GM18870 (cell line): Measurements from ENCODE around the gene B3GALNT2.
"Not testable (repeated sequence)": the region's sequence is repeated elsewhere in the genome, so short reads cannot be mapped to it uniquely, and the experiment has no call there.

Experiments used
- ATAC-seq: cut with Tn5 transposase; IDR thresholded peaks from one replicate; pipeline ENCODE4 v1.9.1; 2021; ENCODE audit warnings: moderate library complexity; ENCODE audit not compliant: unreplicated experiment

Gene B3GALNT2

DNA sequence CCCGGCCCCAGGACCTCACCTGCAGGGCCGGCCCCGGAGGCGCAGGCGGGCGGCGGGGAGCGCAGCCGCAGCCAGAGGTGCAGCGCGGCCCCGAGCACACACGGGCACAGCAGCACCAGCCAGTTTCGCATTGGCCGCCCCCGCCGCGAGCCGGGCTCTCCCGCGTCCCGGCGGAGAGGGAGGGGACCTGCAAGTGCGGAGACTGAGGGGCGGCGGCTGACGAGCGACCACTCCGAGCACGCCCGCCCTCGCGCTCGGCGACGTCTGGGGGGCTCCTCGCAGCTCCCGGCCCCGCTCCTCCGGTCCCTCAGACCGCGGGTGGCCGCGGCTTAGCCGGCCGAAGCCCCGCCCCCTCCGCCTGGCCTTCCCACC is at the start of gene B3GALNT2:
Gene B3GALNT2, minus strand, starts transcription at position 331 of the 372 bp plus-strand sequence. Its CDS starts 200 bp downstream, at position 131.
- ATAC-seq: peak; percentile 27

DNA sequence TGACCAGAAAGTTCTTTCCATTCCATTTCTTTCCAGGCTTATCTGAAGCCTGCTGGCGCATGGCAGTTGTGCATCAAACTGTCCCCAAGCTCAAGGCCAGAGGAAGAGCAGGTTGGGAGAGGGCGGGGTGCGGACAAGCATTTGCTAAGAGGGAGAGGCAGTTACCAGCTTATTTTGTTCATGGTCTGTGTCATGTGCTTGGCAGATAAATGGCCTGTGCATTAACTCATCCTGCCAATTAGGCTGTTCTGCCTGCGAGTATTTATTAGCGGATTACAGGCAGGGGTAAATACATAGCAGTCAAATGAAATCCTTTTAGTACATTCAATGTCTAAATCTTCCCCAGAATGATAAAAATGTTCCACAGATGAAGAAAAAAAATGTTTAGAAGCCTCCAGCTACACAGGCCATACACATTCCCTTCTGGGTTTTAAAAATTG is 48.9 kb upstream of the B3GALNT2 start:
- ATAC-seq: no peak

DNA sequence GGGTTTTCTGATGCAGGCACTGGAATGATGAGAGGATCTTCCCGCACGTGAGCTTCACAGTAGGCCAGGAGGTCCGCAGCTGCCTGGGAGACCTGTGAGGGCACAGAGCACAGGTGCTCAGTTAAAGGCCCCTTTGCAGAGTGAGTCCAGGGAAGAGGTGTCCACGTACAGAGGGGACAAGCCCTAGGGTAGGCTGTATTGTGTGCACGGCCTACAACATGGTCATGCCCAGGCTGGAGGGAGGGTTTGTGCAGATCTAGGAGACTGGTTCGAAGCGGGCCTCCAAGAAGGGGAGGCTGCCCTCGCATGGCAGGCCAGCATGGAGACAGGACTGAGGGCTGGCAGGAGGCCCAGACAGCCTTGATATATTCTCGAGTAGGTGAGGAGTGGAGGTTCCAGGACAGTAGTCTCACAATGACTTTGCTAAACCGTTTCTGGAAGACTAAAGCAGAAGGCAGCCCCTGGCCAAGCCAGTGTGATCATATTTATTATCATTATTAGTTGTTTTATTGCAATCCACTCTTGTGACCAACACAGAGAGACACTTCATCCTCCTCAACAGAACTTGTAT is 48.0 kb upstream of the B3GALNT2 start:
- ATAC-seq: no peak

DNA sequence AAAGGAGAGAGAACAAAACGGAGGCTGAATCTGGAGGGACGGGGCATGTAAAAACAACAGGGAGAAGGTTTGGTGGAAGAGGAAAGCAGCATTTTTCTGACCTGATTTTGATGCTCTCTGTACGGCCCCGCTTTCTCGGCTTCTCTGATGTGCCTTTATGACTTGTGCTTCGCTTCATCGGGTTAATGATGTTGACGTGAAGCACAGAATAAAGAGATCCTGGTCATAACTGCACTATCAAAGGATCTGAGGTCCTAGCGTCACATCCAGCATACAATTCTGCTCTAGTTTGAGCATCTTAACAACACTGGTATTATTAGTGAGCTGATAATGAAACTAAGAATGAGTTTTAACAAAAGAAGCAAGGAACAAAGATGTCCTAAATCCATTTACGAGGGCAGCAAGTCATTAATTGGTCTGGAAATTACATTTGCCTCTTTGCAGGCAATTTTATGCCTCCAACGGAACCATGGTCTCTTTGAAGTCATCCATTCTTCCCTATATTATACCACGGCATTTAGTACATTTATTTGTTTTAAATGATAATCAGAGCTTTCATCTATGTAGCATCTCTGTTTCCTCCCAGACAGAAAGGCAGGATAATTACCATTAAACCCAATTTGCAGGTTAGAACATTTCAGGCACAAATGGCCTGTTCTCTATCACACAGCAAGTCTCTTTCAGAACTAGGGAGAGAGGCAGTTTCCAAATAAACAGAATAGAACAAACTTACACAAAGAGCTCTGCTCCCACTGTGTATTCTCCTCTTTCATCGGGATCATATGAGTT is 45.3 kb upstream of the B3GALNT2 start:
- ATAC-seq: no peak

DNA sequence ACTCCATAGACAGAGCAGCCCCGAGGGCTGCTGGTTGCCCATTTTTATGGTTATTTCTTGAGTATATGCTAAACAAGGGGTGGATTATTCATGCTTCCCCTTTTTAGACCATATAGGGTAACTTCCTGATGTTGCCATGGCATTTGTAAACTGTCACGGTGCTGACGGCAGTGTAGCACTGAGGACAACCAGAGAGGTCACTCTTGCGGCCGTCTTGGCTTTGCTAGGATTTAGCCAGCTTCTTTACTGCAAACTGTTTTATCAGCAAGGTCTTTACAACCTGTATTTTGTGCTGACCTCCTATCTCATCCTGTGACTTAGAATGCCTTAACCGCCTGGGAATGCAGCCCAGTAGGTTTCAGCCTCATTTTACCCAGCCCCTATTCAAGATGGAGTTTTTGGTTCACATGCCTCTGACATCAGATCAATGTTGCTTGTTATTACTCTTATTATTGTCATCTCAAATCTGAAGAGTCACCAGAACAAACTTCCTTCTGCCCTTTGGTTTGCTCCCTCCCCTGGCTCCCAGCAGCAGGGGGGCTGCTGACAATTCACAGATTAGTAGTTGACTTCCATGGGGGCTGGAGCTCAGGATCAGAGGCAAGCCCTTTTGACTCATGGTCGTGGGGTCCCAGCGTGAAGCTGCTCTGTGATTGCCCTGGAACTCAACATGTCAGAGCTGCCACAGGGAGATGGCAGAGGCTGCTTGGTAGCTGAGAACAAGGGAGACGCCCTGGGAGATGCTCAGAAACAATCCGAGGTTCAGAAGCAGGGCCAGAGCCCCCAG is 42.3 kb upstream of the B3GALNT2 start:
- ATAC-seq: not testable (repeated sequence)

DNA sequence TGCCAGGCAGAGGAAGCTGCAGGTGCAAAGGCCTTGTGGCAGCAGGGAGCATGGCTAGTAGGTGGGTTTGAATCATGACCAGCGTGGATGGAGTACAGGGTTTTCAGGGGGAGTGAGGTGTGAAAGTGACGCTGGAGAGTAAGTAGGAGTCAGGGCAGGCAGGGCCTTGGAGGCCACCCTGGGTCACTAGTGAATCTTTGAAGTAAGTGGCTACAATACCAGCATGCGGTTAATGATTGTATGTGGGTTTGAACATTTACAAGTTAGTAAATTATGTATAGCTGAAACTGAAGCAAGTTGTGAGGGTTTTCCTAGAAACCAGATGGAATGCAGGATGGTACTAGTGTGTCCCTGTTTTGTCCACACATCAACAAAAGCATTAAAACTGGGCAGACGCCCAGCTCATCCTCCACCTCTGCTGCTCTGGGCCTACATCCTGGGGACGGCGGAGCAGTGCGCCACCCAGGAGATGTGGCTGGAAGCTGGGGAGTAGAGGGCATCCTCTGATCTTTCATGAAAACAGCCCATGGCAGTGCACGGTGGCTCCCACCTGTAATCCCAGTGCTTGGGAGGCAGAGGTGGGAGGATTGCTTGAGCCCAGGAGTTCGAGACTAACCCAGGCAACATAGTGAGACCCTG is 41.2 kb upstream of the B3GALNT2 start:
- no peak for ATAC-seq

DNA sequence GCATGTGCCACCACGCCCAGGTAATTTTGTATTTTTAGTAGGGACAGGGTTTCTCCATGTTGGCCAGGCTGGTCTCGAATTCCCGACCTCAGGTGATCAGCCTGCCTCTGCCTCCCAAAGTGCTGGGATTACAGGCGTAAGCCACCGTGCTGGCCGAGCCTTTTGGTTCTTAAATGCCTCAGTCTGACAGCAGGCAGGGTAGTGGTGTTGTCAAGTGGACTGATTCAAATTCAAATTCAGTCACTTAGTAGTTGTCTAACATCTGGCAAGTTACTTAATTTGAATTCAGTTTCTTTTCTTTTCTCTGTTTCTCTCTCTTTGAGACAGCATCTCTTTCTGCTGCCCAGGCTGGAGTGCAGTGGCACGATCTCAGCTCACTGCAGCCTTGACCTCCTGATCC is 38.6 kb upstream of the B3GALNT2 start:
- not testable (repeated sequence) for ATAC-seq

DNA sequence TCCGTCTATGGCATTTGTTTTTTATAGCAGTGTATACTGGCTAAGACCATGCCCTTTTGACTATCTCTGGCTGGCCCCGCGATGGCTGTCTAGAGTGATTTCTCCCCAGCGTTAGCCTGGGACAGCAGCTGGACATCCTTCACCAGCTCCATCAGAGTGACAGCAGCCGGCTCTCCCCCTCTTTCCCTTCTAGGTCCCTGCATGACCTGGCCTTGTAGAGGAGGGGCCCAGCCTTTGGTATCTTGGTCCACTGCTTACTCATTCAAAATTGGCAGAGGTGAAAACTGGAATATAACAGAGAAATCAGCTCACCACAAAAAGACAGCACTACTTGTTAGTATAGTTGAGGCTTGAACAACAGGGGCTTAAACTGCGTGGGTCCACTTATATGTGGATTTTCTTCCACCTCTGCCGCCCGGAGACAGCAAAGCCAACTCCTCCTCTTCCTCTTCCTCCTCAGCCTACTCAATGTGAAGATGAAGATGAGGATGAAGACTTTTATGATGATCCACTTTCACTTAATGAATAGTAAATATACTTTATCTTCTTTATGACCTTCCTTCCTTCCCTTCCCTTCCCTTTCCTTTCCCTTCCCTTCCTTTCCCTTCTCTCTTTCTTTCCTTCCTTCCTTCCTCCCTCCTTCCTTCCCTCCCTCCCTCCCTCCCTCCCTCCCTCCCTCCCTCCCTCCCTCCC is 29.4 kb upstream of the B3GALNT2 start:
- no peak for ATAC-seq

DNA sequence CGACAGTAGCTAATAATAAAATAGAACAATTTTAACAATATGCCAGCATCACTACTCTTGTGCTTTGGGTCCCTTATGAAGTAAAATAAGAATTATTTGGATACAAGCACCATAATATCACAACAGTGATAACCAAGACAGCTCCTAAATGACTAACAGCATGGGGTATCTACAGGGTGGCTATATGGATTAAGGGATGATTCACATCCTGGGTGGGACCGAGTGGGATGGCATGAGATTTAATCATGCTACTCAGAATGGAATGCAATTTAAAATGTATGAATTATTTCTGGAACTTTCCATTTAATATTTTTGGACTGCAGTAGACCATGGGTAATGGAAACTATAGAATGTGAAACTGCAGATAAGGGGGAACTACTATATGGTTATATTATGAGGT is 28.1 kb upstream of the B3GALNT2 start:
- ATAC-seq: no peak

DNA sequence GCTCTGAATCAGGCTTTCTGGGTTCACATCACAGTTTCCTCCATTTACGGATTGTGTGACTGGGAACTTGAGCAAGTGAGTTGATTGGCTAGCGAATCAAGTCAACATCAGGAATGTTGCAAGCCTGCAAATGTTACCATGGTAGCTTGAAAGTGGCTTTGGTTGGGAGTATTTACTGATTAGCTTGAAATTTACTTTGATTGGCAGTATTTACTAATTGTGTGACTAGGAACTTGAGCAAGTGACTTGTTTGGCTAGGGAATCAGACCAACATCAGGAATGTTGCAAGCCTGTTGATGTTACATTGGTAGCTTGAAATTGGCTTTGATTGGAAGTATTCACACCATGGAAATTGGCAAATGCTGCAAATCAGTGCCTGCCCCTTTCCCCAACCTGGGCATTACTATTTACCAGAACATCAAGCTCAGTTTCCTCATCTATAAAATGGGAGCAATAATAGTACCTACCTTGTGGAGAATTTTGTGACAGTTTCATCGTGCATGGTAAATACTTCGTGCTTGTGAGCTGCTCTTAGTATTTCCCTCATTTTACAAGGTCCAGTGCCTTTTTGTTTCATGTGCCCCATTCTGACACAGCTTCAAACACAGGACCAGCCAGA is 23.1 kb upstream of the B3GALNT2 start:
- ATAC-seq: no peak

DNA sequence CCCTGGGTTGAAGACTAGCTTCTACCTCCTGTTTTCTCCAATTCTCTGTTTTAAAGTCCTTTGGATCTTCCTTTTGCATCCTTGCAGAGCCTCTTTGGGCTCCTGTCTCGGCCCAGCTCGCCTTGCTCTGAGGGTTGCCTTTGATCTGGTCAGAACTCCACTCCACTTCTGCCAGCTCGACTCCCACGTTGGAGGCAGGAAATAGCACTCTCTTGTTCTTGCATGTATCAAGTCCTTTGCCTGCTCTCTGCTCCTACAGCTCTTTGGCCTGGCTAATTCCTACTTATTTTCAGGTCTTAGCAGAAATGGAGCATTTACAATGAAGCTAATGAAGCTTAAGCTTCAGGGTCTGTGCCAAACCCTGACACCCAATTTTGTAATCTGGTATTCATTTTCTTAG is 21.1 kb upstream of the B3GALNT2 start:
- no peak for ATAC-seq

DNA sequence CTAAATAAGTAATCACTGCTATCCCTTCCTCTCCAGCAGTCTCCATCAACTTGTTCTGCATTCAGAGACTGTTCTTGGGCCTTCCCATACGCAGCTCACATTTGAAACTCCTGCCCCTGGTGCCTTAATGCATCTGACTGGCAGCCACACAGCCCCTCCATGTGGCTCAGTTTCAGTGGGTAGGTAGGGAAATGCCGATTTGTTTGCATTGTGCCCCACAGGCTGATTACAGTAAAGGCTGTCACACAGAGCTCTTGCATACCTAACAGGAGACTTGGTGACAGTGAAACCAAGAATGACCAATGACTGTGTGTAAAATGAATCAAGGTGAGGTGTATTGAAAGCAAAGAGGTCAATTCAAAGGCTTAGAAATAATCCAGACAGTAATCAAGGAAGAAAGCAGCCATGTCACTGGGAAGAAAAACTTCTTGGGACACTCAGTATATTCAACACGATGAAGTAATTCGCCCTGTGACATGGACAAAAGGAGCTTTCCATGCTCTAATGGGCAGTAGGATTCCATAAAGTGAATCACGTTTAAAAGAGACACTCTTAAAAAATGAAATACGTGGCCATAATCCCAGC is 12.7 kb upstream of the B3GALNT2 start:
- peak; percentile 58 for ATAC-seq

DNA sequence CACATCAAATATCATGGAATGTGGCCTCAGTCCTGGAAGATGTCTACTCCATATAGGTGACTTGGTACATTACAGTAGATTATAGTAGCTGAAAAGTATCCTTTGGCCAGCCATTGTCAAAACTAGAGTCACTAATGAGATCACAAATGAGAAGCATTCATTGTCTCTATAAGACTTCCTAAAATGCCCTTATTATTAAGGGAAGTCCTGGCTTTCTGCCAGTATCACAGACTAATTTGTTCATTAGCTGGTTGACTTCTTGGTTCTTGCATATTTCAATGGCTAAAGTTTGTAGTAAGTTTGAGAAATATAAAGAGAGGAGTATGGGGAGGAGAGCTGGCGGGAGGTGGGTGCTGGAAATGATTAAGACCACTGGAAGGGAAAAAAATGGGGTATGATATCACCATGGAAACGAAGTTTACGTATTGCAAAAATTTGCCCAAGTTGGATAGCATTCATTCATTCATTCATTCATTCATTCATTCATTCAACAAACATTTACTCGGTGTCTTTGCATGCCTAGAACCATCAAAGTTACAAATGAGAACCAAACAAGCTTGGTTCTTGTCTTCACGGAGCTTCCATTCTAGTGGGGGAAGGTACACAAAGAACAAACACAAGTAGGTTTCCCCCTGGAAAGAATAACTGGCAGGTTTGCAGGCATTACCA is 11.7 kb upstream of the B3GALNT2 start:
- no peak for ATAC-seq

DNA sequence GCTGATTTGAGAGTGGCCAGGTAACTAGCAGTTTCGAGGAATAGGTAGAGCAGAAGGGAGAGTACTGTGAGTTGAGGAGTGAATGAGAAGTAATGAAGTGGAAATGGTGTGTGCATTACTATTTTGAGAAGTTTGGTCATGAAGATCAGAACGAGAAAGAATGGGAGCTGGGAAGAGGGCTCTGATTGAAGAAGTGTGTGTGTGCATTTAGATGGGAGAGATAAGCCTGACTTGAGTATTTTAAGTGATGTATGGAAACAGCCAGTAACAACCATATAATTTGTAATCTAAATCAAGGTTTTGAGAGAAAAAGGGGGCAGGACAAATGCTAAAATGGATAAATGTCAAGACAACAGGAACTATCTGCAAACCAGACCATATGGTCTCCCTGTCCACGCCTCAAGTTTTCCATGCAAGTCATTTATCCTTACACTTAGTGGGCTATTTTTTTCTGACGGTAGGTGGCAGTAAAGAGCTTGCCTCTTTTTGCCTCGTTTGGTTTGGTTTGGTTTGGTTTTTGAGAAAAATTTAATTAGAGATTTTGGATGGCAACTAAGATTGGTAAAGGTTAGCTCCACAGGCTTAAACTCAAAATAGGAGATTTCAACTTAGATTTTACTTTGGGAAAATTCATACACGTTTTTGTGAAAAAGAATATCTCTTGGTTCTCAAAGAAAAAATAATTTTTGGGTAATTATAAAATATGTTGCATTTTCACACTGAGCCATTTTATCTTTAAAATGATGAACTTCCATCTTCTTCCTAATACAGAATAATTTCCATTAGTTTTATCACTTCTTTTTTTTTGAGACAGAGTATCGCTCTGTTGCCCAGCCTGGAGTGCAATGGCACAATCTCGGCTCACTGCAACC is 9.5 kb upstream of the B3GALNT2 start:
- no peak for ATAC-seq

DNA sequence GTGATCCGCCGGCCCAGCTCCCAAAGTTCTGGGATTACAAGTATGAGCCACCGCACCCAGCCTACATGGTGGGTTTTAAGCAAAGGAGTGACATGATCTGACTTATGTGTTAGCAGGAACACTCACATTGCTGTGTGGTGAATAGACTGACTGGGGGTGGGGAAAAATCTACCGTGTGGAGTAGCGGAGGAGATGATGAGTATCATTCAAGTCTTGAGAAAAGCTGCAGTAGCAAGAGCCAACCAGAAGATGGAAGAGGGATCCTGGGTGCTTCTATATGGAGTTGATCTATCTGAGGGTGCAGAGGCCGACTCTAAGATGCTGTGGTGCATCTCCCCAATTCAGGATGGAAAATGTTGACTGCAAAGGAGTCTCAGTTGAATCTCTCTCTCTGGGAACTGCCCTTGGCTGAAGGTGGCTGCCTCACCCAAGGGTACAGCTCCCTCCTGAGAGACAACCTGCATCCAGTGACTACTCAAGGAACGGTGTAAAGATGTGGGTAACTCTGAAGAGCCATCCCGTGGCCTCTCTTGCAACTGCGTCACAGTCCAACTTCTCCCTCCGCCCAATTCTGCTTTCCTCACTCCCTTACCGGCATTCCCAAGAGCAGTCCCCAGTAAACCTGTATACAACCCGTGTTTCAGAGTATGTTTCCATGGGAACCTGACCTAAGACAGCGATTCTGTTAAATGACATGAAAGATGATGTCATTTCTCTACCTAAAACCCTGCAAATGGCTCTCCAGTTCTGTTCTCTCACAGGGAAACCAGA is 7.4 kb upstream of the B3GALNT2 start:
- no peak for ATAC-seq

DNA sequence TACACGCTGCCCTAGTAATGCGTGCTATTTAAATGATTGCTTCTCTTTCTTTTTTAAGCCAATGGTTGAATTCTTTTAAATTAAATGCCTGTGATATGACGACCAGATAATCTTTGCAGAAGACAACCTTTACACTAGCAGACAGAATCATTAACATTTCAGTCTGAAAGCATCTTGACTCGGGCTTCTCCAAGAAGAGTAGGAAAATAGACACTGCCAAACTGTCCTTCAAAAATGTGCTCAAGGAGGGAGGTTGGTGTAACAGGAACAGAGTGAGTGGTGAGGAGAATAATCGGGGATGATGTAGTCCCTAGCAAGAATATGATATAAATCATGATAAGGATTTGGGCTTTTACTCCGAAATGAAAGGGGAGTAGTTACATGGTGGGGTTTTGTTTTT is 6.6 kb upstream of the B3GALNT2 start:
- ATAC-seq: no peak

DNA sequence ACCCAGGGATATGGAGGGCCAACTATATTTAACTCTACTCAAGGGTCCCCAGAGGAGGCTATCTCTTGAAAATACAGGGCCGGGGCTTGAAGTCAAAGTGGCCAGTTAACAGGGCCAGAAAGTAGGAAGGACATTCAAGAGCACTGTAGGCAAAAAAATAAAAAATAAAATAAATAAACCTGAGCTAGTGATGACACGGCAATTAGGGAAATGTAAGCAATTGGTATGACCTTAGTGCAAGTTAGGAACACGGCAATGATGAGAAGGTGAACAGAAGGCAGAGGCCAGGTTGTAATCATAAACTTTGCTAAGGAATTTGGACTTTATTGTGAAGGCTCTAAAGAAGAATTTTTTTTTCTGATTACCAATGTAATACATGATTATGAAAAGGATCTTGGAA is 3.4 kb upstream of the B3GALNT2 start:
- no peak for ATAC-seq
